WI38 (cell line): ENCODE measurements around the gene KCNQ2.
A peak's percentile ranks its signal among the peaks of the same experiment; 100 is the strongest.

Experiments
- H3K4me3 ChIP-seq: 2 replicates; pipeline ENCODE4 v1.5.1; 2011; ENCODE audit warnings: low read depth, mild to moderate bottlenecking, control low read depth, low read length
- CTCF ChIP-seq: IDR thresholded peaks from 2 replicates; pipeline ENCODE4 v1.5.1; 2012; ENCODE audit warnings: low read depth, mild to moderate bottlenecking, control low read depth, low read length

The KCNQ2 gene

GRCh38 chr20:63500902-63501817 is 28.7 kb upstream of the KCNQ2 start:
- H3K4me3 ChIP-seq = no peak overlapping the region
- no peak for TF ChIP-seq CTCF

GRCh38 chr20:63500151-63500901 is 27.9 kb upstream of the KCNQ2 start:
- TF ChIP-seq CTCF = no peak
- H3K4me3 ChIP-seq = no peak overlapping the region

- H3K4me3 ChIP-seq = 0 out of 2 replicates have a peak overlapping the region, but pooled peaks have one; percentile 20
- no peak for TF ChIP-seq CTCF
Measured at GRCh38 chr20:63499338-63499969, 27.0 kb upstream of the KCNQ2 start.

- 0 out of 2 replicates have a peak within 1 kb of the TSS, but pooled peaks have one; percentile 20 for H3K4me3 ChIP-seq
- TF ChIP-seq CTCF = no peak
Measured at GRCh38 chr20:63498960-63499337, 26.5 kb upstream of the KCNQ2 start, which contains the start of gene EEF1A2. TSS of gene EEF1A2 (minus strand) at chr20:63499083. CDS start at chr20:63497763, 1,320 bp downstream.

GRCh38 chr20:63497946-63498935 is 25.8 kb upstream of the KCNQ2 start:
- TF ChIP-seq CTCF = no peak
- H3K4me3 ChIP-seq = no peak overlapping the region

- H3K4me3 ChIP-seq = no peak overlapping the region
- no peak for TF ChIP-seq CTCF
Measured at GRCh38 chr20:63497138-63497945, 24.9 kb upstream of the KCNQ2 start.
